Spinal cord (tissue), 10 donors: ENCODE results near the gene LTBP1. TPM values are rescaled to one million over a fixed set of nuclear protein-coding genes. Genes with fewer than 3 reads are reported as not detected.

Experiments
- DNase-seq, 6 donors: peaks; one replicate each; pipeline versions ENCODE4 v3.0.0 to v3.0.0-alpha.2; 2013 to 2015; ENCODE audit warnings: low spot score in 6 of 6, low read depth in 4 of 6
- H3K27ac ChIP-seq: one replicate; pipeline ENCODE4 v1.5.1; 2013; ENCODE audit warnings: low read depth, low read length, control low read depth
- H3K27me3 ChIP-seq: one replicate; pipeline ENCODE4 v1.6.1; 2013; ENCODE audit warnings: low read length; ENCODE audit not compliant: control insufficient read depth, insufficient read depth
- H3K36me3 ChIP-seq: one replicate; pipeline ENCODE4 v1.6.1; 2013; ENCODE audit warnings: low read length; ENCODE audit not compliant: control insufficient read depth, insufficient read depth
- H3K4me1 ChIP-seq: one replicate; pipeline ENCODE4 v1.6.1; 2013; ENCODE audit warnings: low read length; ENCODE audit not compliant: control insufficient read depth, insufficient read depth
- H3K4me3 ChIP-seq: one replicate; pipeline ENCODE4 v1.5.1; 2013; ENCODE audit warnings: low read depth, low read length, control low read depth
- H3K9me3 ChIP-seq: one replicate; pipeline ENCODE4 v1.6.1; 2013; ENCODE audit warnings: low read length; ENCODE audit not compliant: control insufficient read depth, insufficient read depth
- WGBS: methylation state at CpG from one replicate; pipeline ENCODE4 v1.1.5; 2013; ENCODE audit warnings: missing lambda C conversion rate; ENCODE audit not compliant: insufficient coverage; 5-methylcytosine and 5-hydroxymethylcytosine counted together
- long read RNA-seq, 4 donors: transcript quantifications; one replicate each; lab custom pipeline, GENCODE V29; 2026
- polyA plus RNA-seq, 2 donors: library from polyadenylated mRNA; unstranded; fragments of 120-200 nt; gene quantifications; one replicate each; pipeline ENCODE4 v1.2.1, GENCODE V29; 2013; ENCODE audit not compliant: insufficient read length in 2 of 2
- total RNA-seq, 2 donors: library from RNA; depleted of rRNA in 1 of 2; stranded (reverse); fragments of 120-200 nt in 1 of 2; fragments of >200 nt in 1 of 2; gene quantifications; one replicate each; pipeline versions ENCODE4 v1.2.3 to v1.2.4, GENCODE V29; 2013 to 2014
- donor health status: healthy.

LTBP1 gene
- total RNA-seq: 10 to 100 TPM; 77.0 to 83.0 TPM
- polyA plus RNA-seq: 10 to 100 TPM; 22.7 to 26.3 TPM
- long read RNA-seq, donor 1, partial matches to known transcripts: 7 of 7 reads
- long read RNA-seq, donor 1, other reads (novel, unspliced or antisense): 0 of 7 reads
- long read RNA-seq, donor 2, partial matches to known transcripts: 7 of 7 reads
- long read RNA-seq, donor 2, other reads (novel, unspliced or antisense): 0 of 7 reads
- long read RNA-seq, donor 3, partial matches to known transcripts: 6 of 6 reads
- long read RNA-seq, donor 3, other reads (novel, unspliced or antisense): 0 of 6 reads
- long read RNA-seq, donor 4, full-length matches to known transcripts: 1 of 33 reads
- long read RNA-seq, donor 4, partial matches to known transcripts: 32 of 33 reads
- long read RNA-seq, donor 4, other reads (novel, unspliced or antisense): 0 of 33 reads

- Histone ChIP-seq H3K4me3 (peak within 1 kb of the TSS; percentile 59), H3K9me3 (no peaks in the 10 kb centered on the region), H3K27me3 (no peaks in the 10 kb centered on the region), H3K4me1 (peaks cover 7% of the 10 kb centered on the region), H3K36me3 (no peaks in the 10 kb centered on the region), H3K27ac (peak within 1 kb of the TSS; percentile 70)
- DNase-seq: peak in 4 of 6 donors; percentile 42 to 87 (median 68)
- under 1% methylated on average over 68 of the region's 68 CpGs for WGBS
These were observed at the start of gene LTBP1 for GRCh38 chr2:32946314-32947075. LTBP1 (plus strand) TSS chr2:32946953; CDS start chr2:32947325, 372 bp downstream.

- Histone ChIP-seq H3K27me3 (no peaks in the 10 kb centered on the region), H3K4me1 (no peaks in the 10 kb centered on the region), H3K27ac (no peak overlapping the region), H3K9me3 (peaks cover 1% of the 10 kb centered on the region), H3K36me3 (no peaks in the 10 kb centered on the region), H3K4me3 (no peak overlapping the region)
- WGBS: 77% methylated on average over 5 of the region's 12 CpGs
- peak in 1 of 6 donors; percentile 48 for DNase-seq
These were observed 46.3 kb upstream of the LTBP1 start for GRCh38 chr2:32900246-32900973.

- Histone ChIP-seq H3K9me3 (peaks cover 1% of the 10 kb centered on the region), H3K36me3 (no peaks in the 10 kb centered on the region), H3K4me1 (no peaks in the 10 kb centered on the region), H3K27me3 (no peaks in the 10 kb centered on the region), H3K4me3 (no peak overlapping the region), H3K27ac (no peak overlapping the region)
- WGBS: 97% methylated on average over 6 of the region's 7 CpGs
- DNase-seq: no peak
These were observed 45.4 kb upstream of the LTBP1 start for GRCh38 chr2:32901313-32901712.

GRCh38 chr2:32902174-32902573, 44.6 kb upstream of the LTBP1 start:
- WGBS: no CpG with 5 or more reads among the region's 1 CpG
- Histone ChIP-seq H3K27ac (no peak overlapping the region), H3K36me3 (no peaks in the 10 kb centered on the region), H3K4me3 (no peak overlapping the region), H3K9me3 (peaks cover 1% of the 10 kb centered on the region), H3K4me1 (no peaks in the 10 kb centered on the region), H3K27me3 (no peaks in the 10 kb centered on the region)
- no peak for DNase-seq

GRCh38 chr2:32902986-32903385, 43.8 kb upstream of the LTBP1 start:
- H3K36me3 ChIP-seq: no peaks in the 10 kb centered on the region
- no peak overlapping the region for H3K27ac ChIP-seq
- no peaks in the 10 kb centered on the region for H3K27me3 ChIP-seq
- no peak for DNase-seq
- no peaks in the 10 kb centered on the region for H3K4me1 ChIP-seq
- H3K9me3 ChIP-seq: no peaks in the 10 kb centered on the region
- H3K4me3 ChIP-seq: no peak overlapping the region
- 32% methylated on average over 3 of the region's 4 CpGs for WGBS

GRCh38 chr2:32904074-32904473, 42.7 kb upstream of the LTBP1 start:
- Histone ChIP-seq H3K27ac (no peak overlapping the region), H3K9me3 (no peaks in the 10 kb centered on the region), H3K4me1 (no peaks in the 10 kb centered on the region), H3K27me3 (no peaks in the 10 kb centered on the region), H3K36me3 (no peaks in the 10 kb centered on the region), H3K4me3 (no peak overlapping the region)
- no peak for DNase-seq
- WGBS: 100% methylated on average over 2 of the region's 3 CpGs

- Histone ChIP-seq H3K27ac (no peak overlapping the region), H3K4me3 (no peak overlapping the region), H3K9me3 (no peaks in the 10 kb centered on the region), H3K36me3 (no peaks in the 10 kb centered on the region), H3K27me3 (no peaks in the 10 kb centered on the region), H3K4me1 (no peaks in the 10 kb centered on the region)
- peak in 1 of 6 donors; percentile 81 for DNase-seq
- WGBS: 58% methylated on average over 2 of the region's 3 CpGs
These were observed 42.0 kb upstream of the LTBP1 start for GRCh38 chr2:32904751-32905150.

- Histone ChIP-seq H3K4me3 (no peak overlapping the region), H3K27me3 (no peaks in the 10 kb centered on the region), H3K9me3 (no peaks in the 10 kb centered on the region), H3K36me3 (no peaks in the 10 kb centered on the region), H3K4me1 (no peaks in the 10 kb centered on the region), H3K27ac (no peak overlapping the region)
- DNase-seq: no peak
- WGBS: 80% methylated on average over 2 of the region's 3 CpGs
These were observed 41.5 kb upstream of the LTBP1 start for GRCh38 chr2:32905270-32905669.

GRCh38 chr2:32910883-32911598, 35.7 kb upstream of the LTBP1 start:
- Histone ChIP-seq H3K4me3 (no peak overlapping the region), H3K27ac (no peak overlapping the region), H3K9me3 (no peaks in the 10 kb centered on the region), H3K4me1 (no peaks in the 10 kb centered on the region), H3K27me3 (no peaks in the 10 kb centered on the region), H3K36me3 (no peaks in the 10 kb centered on the region)
- no peak for DNase-seq
- WGBS: 67% methylated on average over 1 of the region's 8 CpGs
